HEK293T (cell line): ENCODE data around the gene CDX2.

Source experiments
- ARNT ChIP-seq: fragments of 450-650 bp; IDR thresholded peaks from 2 replicates; pipeline ENCODE4 v1.6.1; 2017; ENCODE audit warnings: mild to moderate bottlenecking
- FOXK2 ChIP-seq: fragments of 450-650 bp; IDR thresholded peaks from 2 replicates; pipeline ENCODE4 v1.6.1; 2016; ENCODE audit warnings: mild to moderate bottlenecking
- FOXM1 ChIP-seq: fragments of 450-650 bp; IDR thresholded peaks from 2 replicates; pipeline ENCODE4 v1.6.1; 2017; ENCODE audit warnings: mild to moderate bottlenecking, borderline replicate concordance
- SP1 ChIP-seq: fragments of 450-650 bp; IDR thresholded peaks from 2 replicates; pipeline ENCODE4 v1.6.1; 2017

DNA sequence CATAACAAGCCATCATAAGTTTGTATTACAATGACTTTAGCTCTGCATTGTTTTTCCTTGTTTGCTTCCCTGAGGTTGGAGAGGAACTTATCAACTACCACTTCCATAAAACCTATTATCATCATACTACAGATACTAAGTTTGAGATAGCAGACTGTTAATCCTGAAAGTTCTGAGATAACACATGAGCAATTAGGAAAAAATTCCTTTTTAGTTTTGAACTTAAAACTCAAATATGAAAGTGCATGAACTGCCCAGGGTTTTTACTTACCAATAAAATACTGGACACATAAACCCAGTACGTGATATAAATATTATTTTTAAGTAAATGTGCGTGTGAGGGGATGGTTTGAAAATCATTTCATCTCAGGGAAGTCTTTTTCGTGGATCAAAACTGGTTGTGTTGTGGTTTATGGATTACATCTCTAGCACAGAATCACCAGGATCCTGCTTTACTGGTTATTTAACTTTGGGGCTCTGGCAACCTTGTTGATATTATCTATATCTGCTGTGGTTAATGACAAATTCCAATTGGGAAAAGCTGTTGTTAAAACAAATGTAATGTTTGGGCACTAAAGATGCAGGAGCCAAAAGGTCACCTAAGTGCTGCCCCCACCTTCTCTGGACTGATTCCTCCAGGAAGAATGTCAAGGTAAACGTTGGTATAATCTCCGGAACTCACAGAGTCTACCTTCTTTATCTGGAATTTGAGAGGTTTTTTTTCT lies 12.4 kb downstream of the CDX2 start:
- TF ChIP-seq ARNT (no peak), FOXK2 (no peak), FOXM1 (no peak), SP1 (no peak)
